ENCODE results near the gene SEMA4A. TPM values are rescaled to one million over a fixed set of nuclear protein-coding genes. Genes with fewer than 3 reads are reported as not detected.
"Not testable (repeated sequence)": the region's sequence is repeated elsewhere in the genome, so short reads cannot be mapped to it uniquely, and the experiment has no call there.

Gene SEMA4A
- total RNA-seq, 2 experiments from 2014 or later: 77.8 to 196 TPM

DNA sequence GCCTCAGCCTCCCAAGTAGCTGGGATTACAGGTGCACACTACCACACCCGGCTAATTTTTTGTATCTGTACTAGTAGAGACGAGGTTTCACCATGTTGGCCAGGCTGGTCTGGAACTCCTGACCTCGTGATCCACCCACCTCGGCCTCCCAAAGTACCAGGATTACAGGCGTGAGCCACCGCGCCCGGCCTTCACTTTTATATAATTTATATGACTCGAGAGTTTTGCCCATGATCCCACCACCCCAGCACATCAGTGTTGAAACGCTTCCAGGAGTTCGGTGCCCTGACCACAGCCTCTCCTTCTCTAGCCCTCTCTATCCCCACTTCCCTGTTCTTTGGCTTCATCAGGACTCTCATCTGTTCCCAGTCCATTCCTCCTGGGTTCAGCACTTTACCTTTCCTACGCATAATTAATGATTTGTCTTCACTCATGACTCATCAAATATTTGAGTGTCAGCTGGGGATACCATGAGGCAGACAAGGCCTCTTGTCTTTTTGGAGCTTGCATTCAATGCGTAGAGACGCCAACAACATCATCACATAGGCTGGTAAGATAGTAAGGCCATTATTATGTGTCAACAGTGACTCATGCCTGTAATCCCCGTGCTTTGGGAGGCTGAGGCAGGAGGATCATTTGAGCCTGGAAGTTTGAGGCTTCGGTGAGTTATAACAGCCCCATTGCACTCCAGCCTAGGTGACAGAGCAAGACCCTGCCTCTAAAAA lies 60.8 kb downstream of the SEMA4A start:
- Histone ChIP-seq H3K79me2 (ENCODE audit: insufficient read depth, low read depth, low read length) (peaks cover 32% of the 10 kb centered on the region), H3K27ac (ENCODE audit: low read depth, low read length, poor library complexity, severe bottlenecking) (no peak overlapping the region), H2AFZ (ENCODE audit: low read length) (no peak overlapping the region), H3K9me2 (ENCODE audit: insufficient read depth, low read length) (no peaks in the 10 kb centered on the region), H4K20me1 (ENCODE audit: insufficient read depth, low read length) (no peaks in the 10 kb centered on the region), H3K4me1 (ENCODE audit: insufficient read depth, low read length, poor library complexity, severe bottlenecking) (peaks cover 16% of the 10 kb centered on the region), H3K4me2 (ENCODE audit: low read length) (peak overlapping the region; percentile 90), H3K4me3 (ENCODE audit: low read depth, low read length, poor library complexity, severe bottlenecking) (peak overlapping the region; percentile 78), H3K9me3 (ENCODE audit: low read length) (no peaks in the 10 kb centered on the region), H3K36me3 (ENCODE audit: insufficient read depth, low read length) (peaks cover 50% of the 10 kb centered on the region)
- POLR2A ChIA-PET: interaction anchor here (0.5 to 2.9 kb wide), 4 partner anchors 11 to 62 kb away, joined by 3 to 18 read pairs (median 10); no protein-coding TSS in a partner anchor
- intact Hi-C loops (cut with micrococcal nuclease; ENCODE audit: unreplicated experiment): loop anchor here (5.0 kb wide), 1 partner anchor 122 kb away; no protein-coding TSS in a partner anchor
- TF ChIP-seq, protein P1, sequence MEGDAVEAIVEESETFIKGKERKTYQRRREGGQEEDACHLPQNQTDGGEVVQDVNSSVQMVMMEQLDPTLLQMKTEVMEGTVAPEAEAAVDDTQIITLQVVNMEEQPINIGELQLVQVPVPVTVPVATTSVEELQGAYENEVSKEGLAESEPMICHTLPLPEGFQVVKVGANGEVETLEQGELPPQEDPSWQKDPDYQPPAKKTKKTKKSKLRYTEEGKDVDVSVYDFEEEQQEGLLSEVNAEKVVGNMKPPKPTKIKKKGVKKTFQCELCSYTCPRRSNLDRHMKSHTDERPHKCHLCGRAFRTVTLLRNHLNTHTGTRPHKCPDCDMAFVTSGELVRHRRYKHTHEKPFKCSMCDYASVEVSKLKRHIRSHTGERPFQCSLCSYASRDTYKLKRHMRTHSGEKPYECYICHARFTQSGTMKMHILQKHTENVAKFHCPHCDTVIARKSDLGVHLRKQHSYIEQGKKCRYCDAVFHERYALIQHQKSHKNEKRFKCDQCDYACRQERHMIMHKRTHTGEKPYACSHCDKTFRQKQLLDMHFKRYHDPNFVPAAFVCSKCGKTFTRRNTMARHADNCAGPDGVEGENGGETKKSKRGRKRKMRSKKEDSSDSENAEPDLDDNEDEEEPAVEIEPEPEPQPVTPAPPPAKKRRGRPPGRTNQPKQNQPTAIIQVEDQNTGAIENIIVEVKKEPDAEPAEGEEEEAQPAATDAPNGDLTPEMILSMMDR (conservative IDR thresholded peaks at IDR 0.05; ENCODE audit: low read length): no peak
- no peak for TF ChIP-seq EZH2phosphoT487 (IDR thresholded peaks at IDR 0.05; ENCODE audit: borderline replicate concordance, low read depth, low read length)
- DNase-seq (ENCODE audit: low spot score): no peak
- CTCF ChIA-PET (ENCODE audit: unreplicated experiment): interaction anchor here (0.6 kb wide), 2 partner anchors 63 to 99 kb away, joined by 3 read pairs; no protein-coding TSS in a partner anchor
- no TSS peak for BruUV-seq (replicated peaks)

DNA sequence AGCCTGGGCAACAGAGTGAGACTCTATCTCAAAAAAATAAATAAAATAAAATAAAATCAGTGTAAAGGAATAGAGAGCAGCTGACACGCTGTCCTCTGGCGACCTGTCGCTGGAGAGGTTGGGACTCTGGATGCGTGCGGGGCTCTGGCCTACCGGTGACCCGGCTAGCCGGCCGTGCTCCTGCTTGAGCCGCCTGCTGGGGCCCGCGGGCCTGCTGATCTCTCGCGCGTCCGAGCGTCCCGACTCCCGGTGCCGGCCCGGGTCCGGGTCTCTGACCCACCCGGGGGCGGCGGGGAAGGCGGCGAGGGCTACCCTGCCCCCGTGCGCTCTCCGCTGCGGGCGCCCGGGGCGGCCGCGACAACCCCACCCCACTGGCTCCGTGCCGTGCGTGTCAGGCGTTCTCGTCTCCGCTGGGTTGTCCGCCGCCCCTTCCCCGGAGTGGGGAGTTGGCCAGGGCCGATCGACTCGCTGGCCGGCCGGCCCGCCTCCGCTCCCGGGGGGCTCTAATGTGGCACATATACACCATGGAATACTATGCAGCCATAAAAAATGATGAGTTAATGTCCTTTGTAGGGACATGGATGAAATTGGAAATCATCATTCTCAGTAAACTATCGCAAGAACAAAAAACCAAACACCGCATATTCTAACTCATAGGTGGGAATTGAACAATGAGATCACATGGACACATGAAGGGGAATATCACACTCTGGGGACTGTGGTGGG lies 63.1 kb downstream of the SEMA4A start:
- BruUV-seq (replicated peaks); H3K4me3 ChIP-seq (ENCODE audit: low read depth, low read length, poor library complexity, severe bottlenecking); DNase-seq (ENCODE audit: low spot score); H4K20me1 ChIP-seq (ENCODE audit: insufficient read depth, low read length); CTCF ChIA-PET (ENCODE audit: unreplicated experiment); intact Hi-C loops (cut with micrococcal nuclease; ENCODE audit: unreplicated experiment); H3K27ac ChIP-seq (ENCODE audit: low read depth, low read length, poor library complexity, severe bottlenecking); H2AFZ ChIP-seq (ENCODE audit: low read length); H3K4me2 ChIP-seq (ENCODE audit: low read length); POLR2A ChIA-PET; H3K9me2 ChIP-seq (ENCODE audit: insufficient read depth, low read length); H3K9me3 ChIP-seq (ENCODE audit: low read length): not testable (repeated sequence)
- Histone ChIP-seq H3K36me3 (ENCODE audit: insufficient read depth, low read length) (peaks cover 38% of the 10 kb centered on the region), H3K79me2 (ENCODE audit: insufficient read depth, low read depth, low read length) (peaks cover 32% of the 10 kb centered on the region), H3K4me1 (ENCODE audit: insufficient read depth, low read length, poor library complexity, severe bottlenecking) (peaks cover 16% of the 10 kb centered on the region)

DNA sequence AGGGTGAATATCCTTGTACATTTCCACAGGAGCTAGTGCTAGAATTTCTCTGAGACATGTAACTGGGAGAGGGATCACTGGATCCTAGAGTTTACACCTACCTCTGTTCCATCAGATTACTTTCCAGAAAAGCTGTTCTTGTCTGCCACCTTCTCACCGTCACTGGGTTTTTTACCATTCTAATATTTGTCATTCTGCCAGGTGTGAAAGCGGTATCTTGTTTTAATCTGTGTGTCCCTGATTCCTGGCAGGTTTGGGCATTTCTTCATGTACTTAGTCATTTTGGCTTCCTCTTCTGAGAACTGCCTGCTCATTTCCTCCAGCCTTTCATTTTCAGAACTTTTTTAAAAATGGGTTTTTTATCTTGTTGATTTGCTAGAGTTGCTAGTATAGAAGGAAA lies 64.5 kb downstream of the SEMA4A start:
- H3K9me2 ChIP-seq (ENCODE audit: insufficient read depth, low read length): no peaks in the 10 kb centered on the region
- H2AFZ ChIP-seq (ENCODE audit: low read length): no peak overlapping the region
- TF ChIP-seq, protein P1 (conservative IDR thresholded peaks at IDR 0.05; ENCODE audit: low read length): no peak
- no peak for TF ChIP-seq EZH2phosphoT487 (IDR thresholded peaks at IDR 0.05; ENCODE audit: borderline replicate concordance, low read depth, low read length)
- H4K20me1 ChIP-seq (ENCODE audit: insufficient read depth, low read length): no peaks in the 10 kb centered on the region
- peaks cover 32% of the 10 kb centered on the region for H3K79me2 ChIP-seq (ENCODE audit: insufficient read depth, low read depth, low read length)
- H3K4me1 ChIP-seq (ENCODE audit: insufficient read depth, low read length, poor library complexity, severe bottlenecking): peaks cover 9% of the 10 kb centered on the region
- no peak overlapping the region for H3K4me3 ChIP-seq (ENCODE audit: low read depth, low read length, poor library complexity, severe bottlenecking)
- ChIA-PET POLR2A (interaction anchor here (0.6 to 1.0 kb wide), 2 partner anchors 20 to 23 kb away, joined by 3 to 4 read pairs; no protein-coding TSS in a partner anchor), CTCF (ENCODE audit: unreplicated experiment) (no interaction called here)
- H3K27ac ChIP-seq (ENCODE audit: low read depth, low read length, poor library complexity, severe bottlenecking): no peak overlapping the region
- no peaks in the 10 kb centered on the region for H3K9me3 ChIP-seq (ENCODE audit: low read length)
- intact Hi-C loops (cut with micrococcal nuclease; ENCODE audit: unreplicated experiment): no loop called here
- H3K36me3 ChIP-seq (ENCODE audit: insufficient read depth, low read length): peaks cover 38% of the 10 kb centered on the region
- DNase-seq (ENCODE audit: low spot score): no peak
- BruUV-seq (replicated peaks): no TSS peak
- no peak overlapping the region for H3K4me2 ChIP-seq (ENCODE audit: low read length)
